Upper lobe of left lung (tissue), 6 donors: ENCODE data around the gene FAM83B. TPM values are rescaled to one million over a fixed set of nuclear protein-coding genes. Genes with fewer than 3 reads are reported as not detected.

Experiments used
- ATAC-seq, 2 donors: fragments of 200-7000 bp; cut with Tn5 transposase; one replicate each; pipeline ENCODE4 v1.9.1; 2022; ENCODE audit warnings: mild to moderate bottlenecking in 2 of 2, moderate library complexity in 2 of 2; ENCODE audit not compliant: low FRiP score in 2 of 2
- DNase-seq, 2 donors: peaks; one replicate each; pipeline ENCODE4 v3.0.0-alpha.2; 2019 to 2020
- H3K27ac ChIP-seq, 4 donors: fragments of 200-600 bp; sonication (generic); one replicate each; pipeline ENCODE4 v1.5.1; 2016 to 2019
- H3K27me3 ChIP-seq, 4 donors: fragments of 200-600 bp; sonication (generic); one replicate each; pipeline ENCODE4 v1.5.1; 2017 to 2019
- H3K36me3 ChIP-seq, 4 donors: fragments of 200-600 bp; sonication (generic); one replicate each; pipeline ENCODE4 v1.5.1; 2016 to 2019
- H3K4me1 ChIP-seq, 4 donors: fragments of 200-600 bp; sonication (generic); one replicate each; pipeline ENCODE4 v1.5.1; 2018 to 2019
- H3K4me3 ChIP-seq, 4 donors: fragments of 200-600 bp; sonication (generic); one replicate each; pipeline ENCODE4 v1.5.1; 2017 to 2019; ENCODE audit warnings: mild to moderate bottlenecking in 2 of 4, moderate library complexity in 1 of 4
- H3K9me3 ChIP-seq, 4 donors: fragments of 200-600 bp; sonication (generic); one replicate each; pipeline ENCODE4 v1.5.1; 2018 to 2019
- CTCF ChIP-seq, 6 experiments: fragments of 450-650 bp in 4 of 6; fragments of 200-600 bp in 2 of 6; sonication (generic) in 2 of 6; IDR thresholded peaks; one replicate each; pipeline ENCODE4 v1.5.1; 2016 to 2019; ENCODE audit warnings: antibody characterized with exemption in 6 of 6
- EP300 ChIP-seq, 4 donors: sonication (generic); formaldehyde crosslinking; IDR thresholded peaks; one replicate each; pipeline ENCODE4 v1.5.1; 2017; ENCODE audit warnings: antibody characterized with exemption in 4 of 4, control low read depth in 2 of 4
- POLR2A ChIP-seq, 4 donors: fragments of 450-650 bp; IDR thresholded peaks; one replicate each; pipeline ENCODE4 v1.5.1; 2016 to 2017; ENCODE audit warnings: antibody characterized with exemption in 4 of 4, mild to moderate bottlenecking in 2 of 4
- POLR2AphosphoS5 ChIP-seq, 2 donors: sonication (generic); formaldehyde crosslinking; IDR thresholded peaks; one replicate each; pipeline ENCODE4 v1.5.1; 2017; ENCODE audit warnings: antibody characterized with exemption in 2 of 2
- WGBS, 2 donors: methylation state at CpG; one replicate each; pipeline ENCODE4 v1.1.5; 2017 to 2018; 5-methylcytosine and 5-hydroxymethylcytosine counted together
- total RNA-seq, 6 donors: library from RNA; depleted of rRNA in 4 of 6; stranded (reverse); fragments of >200 nt in 4 of 6; gene quantifications; one replicate each; pipeline versions ENCODE4 v1.1.0 to v1.2.1, GENCODE V29; 2016 to 2021
- donor health status: DM: no; HTN: no; CAD: no; lungs with moderate emphysema.
- donor health status: DM: no; HTN: yes; CAD: no; lungs with severe emphysema.

The FAM83B gene
- total RNA-seq, 6 donors from 2014 or later = 0.29 to 1.5 (median 0.73) TPM; not detected in 2

GRCh38 chr6:54932622-54933021, 86.1 kb downstream of the FAM83B start:
- Histone ChIP-seq H3K36me3 (no peaks in the 10 kb centered on the region), H3K9me3 (peaks cover 0 to 9% (median 4%) of the 10 kb centered on the region in 4 donors), H3K4me3 (no peak overlapping the region), H3K27me3 (no peaks in the 10 kb centered on the region), H3K4me1 (no peaks in the 10 kb centered on the region), H3K27ac (no peak overlapping the region)
- no peak for ATAC-seq
- TF ChIP-seq POLR2AphosphoS5 (IDR thresholded peaks at IDR 0.05) (no peak), POLR2A (IDR thresholded peaks at IDR 0.05) (no peak), CTCF (IDR thresholded peaks at IDR 0.05) (no peak)
- DNase-seq = no peak

- no peak overlapping the region for H3K27ac ChIP-seq
- no peaks in the 10 kb centered on the region for H3K36me3 ChIP-seq
- DNase-seq (no peak), ATAC-seq (no peak)
- H3K9me3 ChIP-seq = peaks cover 0 to 14% (median 4%) of the 10 kb centered on the region in 4 donors
- H3K4me1 ChIP-seq = no peaks in the 10 kb centered on the region
- no peak overlapping the region for H3K4me3 ChIP-seq
- no peak for TF ChIP-seq CTCF (IDR thresholded peaks at IDR 0.05)
- no peak for TF ChIP-seq POLR2AphosphoS5 (IDR thresholded peaks at IDR 0.05)
- TF ChIP-seq POLR2A (IDR thresholded peaks at IDR 0.05) = no peak
- no peak for TF ChIP-seq EP300 (IDR thresholded peaks at IDR 0.05)
- H3K27me3 ChIP-seq = no peaks in the 10 kb centered on the region
- 82 to 83% methylated on average over 5 of the region's 5 CpGs for WGBS, 2 donors
Measured at GRCh38 chr6:54935739-54936138, 89.2 kb downstream of the FAM83B start.

DNA sequence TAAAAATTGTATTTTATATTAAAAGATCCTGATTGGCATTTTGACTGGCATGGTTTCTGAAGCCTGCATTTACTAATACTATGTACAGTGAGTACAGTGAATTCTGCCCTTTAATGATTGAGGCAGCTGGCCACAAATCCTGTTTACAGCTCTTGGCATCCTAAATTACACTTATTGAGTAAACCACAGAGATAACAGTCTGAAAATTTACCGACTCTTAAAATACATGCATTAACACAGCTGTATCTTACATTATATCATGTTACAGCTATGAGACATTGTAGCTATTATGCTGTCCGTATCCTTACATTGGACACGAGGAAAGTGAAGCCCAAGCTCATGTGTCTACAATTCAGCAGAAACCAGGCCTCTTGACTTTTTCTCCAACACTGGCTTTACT, 90.8 kb downstream of the FAM83B start:
- Histone ChIP-seq H3K4me3 (no peak overlapping the region), H3K36me3 (no peaks in the 10 kb centered on the region), H3K27ac (no peak overlapping the region), H3K4me1 (no peaks in the 10 kb centered on the region), H3K9me3 (peaks cover 0 to 14% (median 4%) of the 10 kb centered on the region in 4 donors), H3K27me3 (no peaks in the 10 kb centered on the region)
- TF ChIP-seq POLR2A (IDR thresholded peaks at IDR 0.05) (no peak), EP300 (IDR thresholded peaks at IDR 0.05) (no peak), CTCF (IDR thresholded peaks at IDR 0.05) (no peak), POLR2AphosphoS5 (IDR thresholded peaks at IDR 0.05) (no peak)
- DNase-seq (no peak), ATAC-seq (no peak)
- WGBS, 2 donors = 81 to 83% methylated on average over 3 of the region's 3 CpGs

DNA sequence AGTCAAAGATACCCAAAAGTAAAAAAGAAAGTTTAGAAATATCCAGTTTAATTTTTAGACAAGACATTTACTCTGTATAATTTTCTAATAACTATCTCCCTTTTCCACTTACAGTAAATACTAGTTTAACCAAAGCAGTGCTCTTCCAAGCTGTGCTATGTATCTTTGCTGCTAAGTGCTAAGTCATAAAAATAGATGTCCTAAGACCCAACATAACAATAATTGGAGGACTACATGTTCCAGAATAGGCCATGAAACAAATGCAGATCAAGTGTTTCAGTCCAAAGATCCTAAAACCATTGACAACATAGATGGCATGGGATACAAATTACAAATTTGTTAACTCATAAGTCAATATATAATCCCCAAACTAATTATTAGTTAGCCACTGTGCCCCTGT, 111.1 kb downstream of the FAM83B start:
- no peak for ATAC-seq
- Histone ChIP-seq H3K9me3 (no peaks in the 10 kb centered on the region), H3K4me3 (no peak overlapping the region), H3K27me3 (no peaks in the 10 kb centered on the region), H3K36me3 (no peaks in the 10 kb centered on the region), H3K4me1 (no peaks in the 10 kb centered on the region), H3K27ac (no peak overlapping the region)
- no peak for TF ChIP-seq EP300 (IDR thresholded peaks at IDR 0.05)
- no peak for TF ChIP-seq POLR2AphosphoS5 (IDR thresholded peaks at IDR 0.05)
- no peak for TF ChIP-seq POLR2A (IDR thresholded peaks at IDR 0.05)
- TF ChIP-seq CTCF (IDR thresholded peaks at IDR 0.05) = no peak
- no peak for DNase-seq

- Histone ChIP-seq H3K4me1 (no peaks in the 10 kb centered on the region), H3K4me3 (no peak overlapping the region), H3K27ac (no peak overlapping the region), H3K9me3 (no peaks in the 10 kb centered on the region), H3K36me3 (no peaks in the 10 kb centered on the region), H3K27me3 (no peaks in the 10 kb centered on the region)
- WGBS, 2 donors = 31 to 38% methylated on average over 3 of the region's 3 CpGs
- no peak for ATAC-seq
- TF ChIP-seq POLR2A (IDR thresholded peaks at IDR 0.05) (no peak), CTCF (IDR thresholded peaks at IDR 0.05) (no peak), EP300 (IDR thresholded peaks at IDR 0.05) (no peak), POLR2AphosphoS5 (IDR thresholded peaks at IDR 0.05) (no peak)
- no peak for DNase-seq
Measured at GRCh38 chr6:54958446-54958845, 111.9 kb downstream of the FAM83B start.
